ENCODE data around the gene PIK3AP1.

Gene PIK3AP1

GRCh38 chr10:96667401-96667800 is 52.9 kb downstream of the PIK3AP1 start:
- DNase-seq, result no peak

DNA sequence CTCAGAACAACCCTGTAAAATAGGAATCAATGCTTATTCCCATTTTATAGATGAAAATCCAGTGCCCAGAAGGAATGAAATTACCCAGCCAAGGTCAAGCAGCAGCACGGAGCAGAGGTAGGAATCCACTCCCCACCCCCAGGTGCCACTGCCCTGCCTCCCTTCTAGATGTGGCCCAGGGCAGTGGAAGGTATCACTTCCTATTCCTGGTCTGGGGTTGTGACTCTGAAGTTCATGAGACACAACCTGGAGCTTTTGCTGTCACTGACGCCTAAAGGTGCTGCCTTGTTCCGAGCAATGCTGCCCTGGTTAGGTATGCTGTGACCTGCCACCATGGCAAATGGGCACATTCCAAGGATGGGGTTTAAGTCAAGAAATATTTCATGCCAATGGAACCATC is 53.6 kb downstream of the PIK3AP1 start:
- no peak for DNase-seq

- no peak for DNase-seq
These were observed 55.0 kb downstream of the PIK3AP1 start for GRCh38 chr10:96665306-96665705.

DNA sequence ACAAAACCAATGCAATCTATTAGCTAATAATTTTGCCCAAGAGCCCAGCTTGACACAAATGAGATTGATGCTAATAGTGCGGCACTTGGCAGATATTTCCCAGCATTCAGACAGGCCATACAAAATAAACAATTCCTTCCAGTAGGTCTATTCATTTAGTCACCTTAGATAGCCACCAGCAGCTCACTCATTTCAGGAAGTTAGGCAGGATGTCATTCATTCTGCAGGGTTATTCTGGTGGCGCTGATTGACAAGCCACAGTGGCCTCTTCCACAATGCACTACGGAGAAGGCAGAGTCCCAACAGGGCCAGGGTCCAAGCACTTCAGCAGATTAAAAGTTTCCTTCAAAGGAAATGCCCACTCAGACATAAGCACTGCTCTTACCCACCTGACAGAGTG is 55.8 kb downstream of the PIK3AP1 start:
- DNase-seq, result peak; percentile 72 to 85

- no peak for DNase-seq
These were observed 56.5 kb downstream of the PIK3AP1 start for GRCh38 chr10:96663797-96664196.

DNA sequence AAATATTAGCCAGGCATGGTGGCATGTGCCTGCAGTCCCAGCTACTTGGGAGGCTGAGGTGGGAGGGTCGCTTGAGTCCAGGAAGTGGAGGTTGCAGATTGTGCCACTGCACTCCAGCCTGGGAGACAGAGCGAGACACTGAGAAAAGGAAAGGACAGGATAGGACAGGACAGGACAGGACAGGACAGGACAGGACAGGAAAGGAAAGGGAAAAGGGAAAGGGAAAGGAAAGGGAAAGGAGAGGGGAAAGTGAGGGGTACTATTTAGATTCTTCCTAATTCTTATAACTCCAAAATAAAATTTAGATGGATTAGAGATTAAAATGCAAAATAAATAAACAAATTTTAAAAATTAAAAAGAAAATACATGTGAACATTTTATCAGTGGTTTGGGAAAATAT is 58.7 kb downstream of the PIK3AP1 start:
- DNase-seq, result no peak

GRCh38 chr10:96660297-96660696 is 60.0 kb downstream of the PIK3AP1 start:
- peak; percentile 43 to 60 for DNase-seq

GRCh38 chr10:96658844-96659243 is 61.5 kb downstream of the PIK3AP1 start:
- DNase-seq, result no peak

DNA sequence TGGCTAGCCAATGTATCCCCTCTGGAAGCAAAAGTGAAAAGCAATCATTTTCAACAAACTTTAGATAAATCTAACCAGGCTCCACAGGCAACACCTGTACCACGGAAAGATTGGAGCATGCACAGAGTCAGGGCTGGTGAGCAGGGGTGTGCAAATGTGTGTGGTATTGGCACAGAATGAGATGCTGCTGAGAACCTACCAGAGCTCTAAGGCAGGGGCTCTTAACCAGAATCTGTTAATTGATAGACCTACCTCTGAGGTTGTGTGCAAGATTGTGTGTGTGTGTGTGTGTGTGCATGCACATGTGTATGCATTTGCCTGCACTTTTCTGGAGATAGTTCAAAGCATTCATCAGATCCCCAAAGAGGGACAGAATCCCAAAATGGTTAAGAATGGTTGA is 62.9 kb downstream of the PIK3AP1 start:
- DNase-seq, result no peak

DNA sequence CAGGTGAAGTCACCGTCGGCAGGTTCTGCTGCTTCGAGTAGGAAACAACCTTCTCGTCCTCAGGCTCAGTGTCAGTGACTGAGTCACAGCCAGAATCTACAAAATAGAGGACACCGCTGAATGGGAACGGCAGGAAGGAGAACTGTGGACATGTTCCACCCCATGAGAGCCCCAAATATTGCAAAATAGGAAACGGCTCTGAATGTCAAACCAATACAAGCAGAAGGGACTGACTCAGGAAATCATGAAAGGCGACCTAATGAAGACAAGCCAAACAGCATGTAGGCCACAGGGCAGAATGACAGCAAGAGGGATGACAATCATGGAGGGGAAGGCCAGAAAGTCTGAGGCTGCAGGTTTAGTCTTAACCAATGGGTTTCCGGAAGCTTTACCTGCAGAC is 63.5 kb downstream of the PIK3AP1 start:
- DNase-seq, result peak; percentile 94 to 95

DNA sequence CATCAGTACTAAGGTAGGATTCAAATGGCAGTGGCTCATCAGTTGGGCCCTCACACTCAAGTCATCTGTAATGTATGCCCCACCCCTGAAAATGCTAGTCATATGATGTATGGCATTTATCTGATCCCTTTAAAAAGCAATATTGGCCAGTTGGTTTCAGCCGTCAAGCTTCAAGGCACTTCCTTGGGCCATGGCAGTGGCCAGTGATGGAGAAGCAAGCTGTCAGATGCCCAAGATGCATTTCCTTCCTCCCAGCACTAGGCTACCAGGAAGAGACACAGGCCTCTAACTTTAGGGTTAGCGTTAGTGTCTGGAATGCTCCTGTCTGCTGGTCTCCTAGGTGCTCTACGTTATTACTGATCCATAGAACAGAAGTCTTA is 64.1 kb downstream of the PIK3AP1 start:
- no peak for DNase-seq

- no peak for DNase-seq
These were observed 64.7 kb downstream of the PIK3AP1 start for GRCh38 chr10:96655461-96656197.

- DNase-seq, result peak; percentile 95 to 96
These were observed 68.3 kb downstream of the PIK3AP1 start for GRCh38 chr10:96651998-96652431.

- DNase-seq, result no peak
These were observed 69.4 kb downstream of the PIK3AP1 start for GRCh38 chr10:96650958-96651357.

DNA sequence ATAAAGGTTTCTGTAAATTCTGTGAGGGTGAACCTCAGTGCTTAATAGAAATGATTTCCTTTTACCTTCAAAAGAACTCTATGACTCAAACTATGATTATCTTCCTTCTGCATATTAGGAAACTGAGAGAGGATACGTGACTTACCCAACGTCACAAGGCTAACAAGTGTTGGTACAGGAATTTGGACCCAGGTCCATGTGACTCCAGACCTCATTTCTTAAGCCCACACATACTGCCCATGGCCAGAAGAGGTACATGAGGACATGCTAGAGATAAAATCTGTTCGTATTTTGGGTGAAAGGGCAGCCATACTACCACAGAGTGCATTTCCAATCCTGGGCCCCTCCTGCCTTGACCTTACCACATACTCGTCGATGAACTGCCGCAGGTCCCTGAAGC is 72.0 kb downstream of the PIK3AP1 start:
- no peak for DNase-seq

GRCh38 chr10:96647466-96647865 is 72.8 kb downstream of the PIK3AP1 start:
- no peak for DNase-seq

- DNase-seq, result no peak
These were observed 73.6 kb downstream of the PIK3AP1 start for GRCh38 chr10:96646751-96647166.

GRCh38 chr10:96646301-96646700 is 74.0 kb downstream of the PIK3AP1 start:
- no peak for DNase-seq

DNA sequence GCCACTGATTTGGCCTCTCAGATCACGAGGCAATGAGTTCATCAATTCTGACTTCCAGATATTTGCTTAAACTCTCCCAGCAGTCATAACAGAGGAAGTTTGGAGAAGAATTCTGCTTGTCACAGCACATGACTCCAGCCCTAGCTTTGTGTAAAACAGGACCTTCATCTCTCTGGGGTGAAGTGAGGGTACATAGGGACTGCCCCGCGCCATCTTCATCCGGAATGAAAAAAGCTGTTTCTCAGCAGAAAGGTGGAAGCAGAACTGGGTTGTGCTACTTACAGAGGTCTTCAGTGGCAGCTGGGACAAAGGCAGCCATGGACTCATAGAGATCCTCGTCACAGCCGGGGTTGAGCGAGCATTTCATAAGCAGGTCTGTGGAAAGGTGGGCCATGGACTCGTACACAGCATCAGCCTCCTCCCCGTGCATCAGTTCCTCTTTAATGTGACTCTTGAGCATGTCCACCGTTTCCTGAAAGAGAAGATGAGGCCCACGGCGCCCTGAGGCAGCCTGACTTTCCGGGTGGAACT is 75.1 kb downstream of the PIK3AP1 start:
- DNase-seq, result peak; percentile 22 to 32

DNA sequence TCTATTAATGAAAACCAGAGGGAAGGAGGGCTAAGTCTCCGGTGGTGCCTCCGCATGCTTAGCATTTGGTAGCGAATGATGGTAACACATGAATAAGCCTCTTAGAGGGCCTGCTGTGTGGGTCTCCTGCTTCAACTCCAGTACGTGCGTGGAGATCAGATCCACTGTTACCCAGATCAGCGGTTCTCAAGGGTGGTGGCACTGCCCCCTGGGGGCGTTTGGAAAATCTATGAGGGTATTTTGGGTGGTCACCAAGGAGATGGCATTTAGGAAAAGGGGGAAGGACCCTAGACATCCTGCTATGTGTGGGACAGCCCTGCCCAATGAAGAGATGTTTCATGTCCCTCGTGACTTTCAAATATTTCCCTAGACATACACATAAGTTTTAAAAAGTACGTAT is 76.4 kb downstream of the PIK3AP1 start:
- DNase-seq, result peak in 1 of 2 experiments; percentile 36

- DNase-seq, result peak; percentile 92 to 97
These were observed 77.3 kb downstream of the PIK3AP1 start for GRCh38 chr10:96642973-96643372.

DNA sequence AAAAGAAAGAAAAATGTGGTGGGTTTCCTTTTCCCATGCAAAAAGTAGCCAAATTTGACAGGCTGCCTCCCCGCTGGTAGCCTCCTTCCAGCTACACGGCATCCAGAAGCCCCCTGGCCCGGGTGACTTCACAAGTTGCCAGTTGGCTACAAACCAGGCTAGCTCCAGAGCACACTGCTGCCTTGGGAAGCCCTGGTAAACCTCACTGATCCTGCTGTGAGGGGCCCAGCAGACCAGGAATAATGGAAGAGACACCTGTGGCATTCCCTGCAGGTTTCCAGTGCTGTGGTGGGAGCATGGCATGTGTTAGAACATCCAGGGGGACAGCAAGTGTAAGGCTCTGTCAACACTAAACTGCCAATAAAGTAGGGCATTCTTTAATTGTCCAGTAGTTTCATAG is 77.8 kb downstream of the PIK3AP1 start:
- no peak for DNase-seq

DNA sequence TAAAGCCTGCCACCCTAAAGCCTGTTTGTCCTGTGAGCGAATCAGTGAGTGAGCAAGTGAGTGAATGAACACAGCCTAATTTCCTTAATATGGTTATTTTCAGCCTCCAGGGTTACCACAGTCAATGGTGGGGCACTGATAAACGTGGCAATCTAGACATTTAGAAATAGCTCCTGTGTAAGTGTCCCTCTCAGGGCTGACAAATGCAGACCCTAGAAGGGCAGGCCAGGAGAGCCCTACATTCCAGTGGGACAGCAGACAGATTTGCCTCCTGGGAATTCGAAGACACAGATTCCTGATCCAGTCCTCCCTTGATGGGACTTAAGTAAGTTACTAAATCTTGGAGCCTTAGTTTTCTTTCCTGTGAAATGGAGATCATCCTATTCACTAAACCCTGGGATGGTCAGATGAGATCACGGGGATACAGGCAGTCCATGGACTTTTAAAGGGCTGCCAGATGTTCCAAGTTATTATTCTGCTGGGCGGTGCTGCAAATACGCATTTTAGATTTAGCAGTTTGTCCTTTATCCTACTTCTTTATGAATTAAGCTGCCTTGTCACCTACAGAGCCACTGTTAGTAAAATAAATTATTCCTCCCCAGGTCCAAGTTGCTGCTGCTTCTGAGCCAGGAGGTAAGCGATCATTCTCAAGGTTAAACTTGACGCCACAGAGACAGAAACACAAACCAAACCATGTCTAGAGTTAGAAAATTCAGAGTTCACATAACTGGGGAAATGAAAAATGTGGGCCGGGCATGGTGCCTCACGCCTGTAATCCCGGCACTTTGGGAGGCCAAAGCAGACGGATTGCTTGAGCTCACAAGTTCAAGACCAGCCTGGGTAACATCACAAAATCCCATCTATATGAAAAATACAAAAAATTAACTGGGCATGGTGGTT is 78.7 kb downstream of the PIK3AP1 start:
- DNase-seq, result no peak

GRCh38 chr10:96639899-96640298 is 80.4 kb downstream of the PIK3AP1 start:
- no peak for DNase-seq

All from Kasumi-1 (cell line).